IMR-90 (cell line): ENCODE results near the gene ADH1A. TPM values are rescaled to one million over a fixed set of nuclear protein-coding genes. Genes with fewer than 3 reads are reported as not detected.

Source experiments
- ATAC-seq: fragments of 200-7000 bp; cut with Tn5 transposase; 2 replicates; pipeline ENCODE4 v1.9.1; 2020; ENCODE audit warnings: low read depth, mild to moderate bottlenecking, moderate library complexity
- BruUV-seq: library from RNA; stranded (reverse); fragments of 400-500 nt; replicated peaks from 2 replicates; lab custom pipeline; 2021; lab: Mats Ljungman, UMichigan
- CTCF ChIA-PET: fragments of 300-600 bp; formaldehyde crosslinking; extraction: SDS; loops from one replicate; lab custom pipeline; 2021; ENCODE audit warnings: antibody characterized with exemption; lab: Yijun Ruan, JAX
- POLR2A ChIA-PET: fragments of 300-600 bp; sonication (Branson Sonifier 250); formaldehyde crosslinking; loops from one replicate; lab custom pipeline; 2022; ENCODE audit warnings: antibody characterized with exemption; ENCODE audit not compliant: unreplicated experiment; lab: Charles Lee
- DNase-seq: peaks from one replicate; pipeline ENCODE4 v3.0.0; 2013
- H2AFZ ChIP-seq: replicated peaks from 2 replicates; pipeline ENCODE3; 2013; ENCODE audit warnings: low read length, mild to moderate bottlenecking; ENCODE audit not compliant: poor library complexity
- H2AK5ac ChIP-seq: 2 replicates; pipeline ENCODE4 v1.6.1; 2013; ENCODE audit warnings: low read depth, low read length, inconsistent platforms
- H2AK9ac ChIP-seq: replicated peaks from 2 replicates; pipeline ENCODE3; 2013; ENCODE audit warnings: mild to moderate bottlenecking, low read depth, low read length, moderate library complexity; ENCODE audit not compliant: poor library complexity
- H2BK120ac ChIP-seq: 2 replicates; pipeline ENCODE4 v1.6.1; 2013; ENCODE audit warnings: low read depth, low read length, inconsistent platforms
- H2BK15ac ChIP-seq: 3 replicates; pipeline ENCODE4 v1.6.1; 2013; ENCODE audit warnings: low read depth, low read length, inconsistent platforms
- H2BK20ac ChIP-seq: 2 replicates; pipeline ENCODE4 v1.6.1; 2013; ENCODE audit warnings: low read depth, mild to moderate bottlenecking, inconsistent platforms, low read length, moderate library complexity
- H2BK5ac ChIP-seq: 2 replicates; pipeline ENCODE4 v1.6.1; 2013; ENCODE audit warnings: mild to moderate bottlenecking, low read depth, low read length, inconsistent platforms; ENCODE audit not compliant: poor library complexity, severe bottlenecking
- H3K14ac ChIP-seq: replicated peaks from 2 replicates; pipeline ENCODE4 v1.6.1; 2013; ENCODE audit warnings: low read depth, low read length, inconsistent platforms
- H3K18ac ChIP-seq: 2 replicates; pipeline ENCODE4 v1.6.1; 2013; ENCODE audit warnings: low read depth, low read length, control low read depth
- H3K23ac ChIP-seq: 2 replicates; pipeline ENCODE4 v1.6.1; 2013; ENCODE audit warnings: low read depth, low read length, inconsistent platforms
- H3K27ac ChIP-seq: 2 replicates; pipeline ENCODE4 v1.5.1; 2013; ENCODE audit warnings: mild to moderate bottlenecking, control low read depth, low read length; ENCODE audit not compliant: insufficient read depth
- H3K27me3 ChIP-seq: 2 replicates; pipeline ENCODE4 v1.6.1; 2013; ENCODE audit warnings: low read length; ENCODE audit not compliant: control insufficient read depth, insufficient read depth
- H3K36me3 ChIP-seq: 2 replicates; pipeline ENCODE4 v1.6.1; 2013; ENCODE audit warnings: low read length, mixed read lengths; ENCODE audit not compliant: control insufficient read depth, insufficient read depth
- H3K4ac ChIP-seq: 2 replicates; pipeline ENCODE4 v1.6.1; 2013; ENCODE audit warnings: low read depth, low read length, inconsistent platforms
- H3K4me1 ChIP-seq: 2 replicates; pipeline ENCODE4 v1.6.1; 2013; ENCODE audit warnings: low read length, mixed read lengths; ENCODE audit not compliant: control insufficient read depth, insufficient read depth
- H3K4me2 ChIP-seq: 2 replicates; pipeline ENCODE4 v1.6.1; 2013; ENCODE audit warnings: low read depth, mild to moderate bottlenecking, control low read depth, low read length, moderate library complexity
- H3K4me3 ChIP-seq: 2 replicates; pipeline ENCODE4 v1.5.1; 2013; ENCODE audit warnings: low read depth, mild to moderate bottlenecking, control low read depth, low read length, moderate library complexity; ENCODE audit not compliant: insufficient read depth
- H3K56ac ChIP-seq: 2 replicates; pipeline ENCODE4 v1.6.1; 2013; ENCODE audit warnings: low read length, inconsistent platforms; ENCODE audit not compliant: insufficient read depth; ENCODE audit errors: extremely low read depth
- H3K79me1 ChIP-seq, 2 experiments: 2 replicates each; pipeline ENCODE4 v1.6.1; 2013; ENCODE audit warnings: low read length in 2 of 2, inconsistent platforms in 1 of 2, low read depth in 1 of 2
- H3K9ac ChIP-seq: 2 replicates; pipeline ENCODE4 v1.6.1; 2013; ENCODE audit warnings: low read depth, low read length, control low read depth
- H3K9me1 ChIP-seq: 2 replicates; pipeline ENCODE4 v1.6.1; 2013; ENCODE audit warnings: low read length, inconsistent platforms; ENCODE audit not compliant: insufficient read depth
- H3K9me3 ChIP-seq: 2 replicates; pipeline ENCODE4 v1.6.1; 2013; ENCODE audit warnings: low read length; ENCODE audit not compliant: control insufficient read depth, insufficient read depth
- H4K20me1 ChIP-seq: 2 replicates; pipeline ENCODE4 v1.6.1; 2013; ENCODE audit warnings: low read length, inconsistent platforms; ENCODE audit not compliant: insufficient read depth
- H4K5ac ChIP-seq: 2 replicates; pipeline ENCODE4 v1.6.1; 2013; ENCODE audit warnings: mild to moderate bottlenecking, low read depth, low read length, control low read depth
- H4K8ac ChIP-seq, 2 experiments: 2 replicates each; pipeline ENCODE4 v1.6.1; 2013; ENCODE audit warnings: low read depth in 2 of 2, low read length in 2 of 2, control low read depth in 1 of 2, inconsistent platforms in 1 of 2
- H4K91ac ChIP-seq: 2 replicates; pipeline ENCODE4 v1.6.1; 2013; ENCODE audit warnings: low read depth, low read length, inconsistent platforms; ENCODE audit not compliant: insufficient read depth
- BHLHE40 ChIP-seq: fragments of 150-350 bp; IDR thresholded peaks from 2 replicates; pipeline ENCODE4 v1.6.1; 2016; ENCODE audit warnings: mild to moderate bottlenecking, low read depth, low read length
- NFE2L2 ChIP-seq: fragments of 150-350 bp; IDR thresholded peaks from 2 replicates; pipeline ENCODE4 v1.6.1; 2016; ENCODE audit warnings: low read depth, mild to moderate bottlenecking, low read length
- POLR2A ChIP-seq: IDR thresholded peaks from 2 replicates; pipeline ENCODE4 v1.6.1; 2012; ENCODE audit warnings: mild to moderate bottlenecking, low read depth, low read length
- RAD21 ChIP-seq: IDR thresholded peaks from 2 replicates; pipeline ENCODE4 v1.6.1; 2012; ENCODE audit warnings: low read length, improper control_type of control experiment
- SMC3 ChIP-seq: fragments of 150-350 bp; IDR thresholded peaks from 2 replicates; pipeline ENCODE4 v1.6.1; 2016; ENCODE audit warnings: low read depth, mild to moderate bottlenecking, antibody characterized with exemption, low read length, moderate library complexity
- WGBS, 2 experiments: methylation state at CpG; one replicate each; pipeline versions ENCODE4 v1.1.5 to v1.1.7; 2013; ENCODE audit warnings: missing lambda C conversion rate in 2 of 2; ENCODE audit not compliant: insufficient read length in 1 of 2; ENCODE audit errors: extremely low coverage in 2 of 2; 5-methylcytosine and 5-hydroxymethylcytosine counted together
- dilution Hi-C: fragments of 300-500 bp; cut with HindIII; formaldehyde crosslinking; loops from one replicate; pipeline ENCODE4 v1.14.3; 2018; ENCODE audit warnings: low sequenced_read_pairs; ENCODE audit not compliant: unreplicated experiment
- in situ Hi-C: fragments of 300-500 bp; cut with MboI; formaldehyde crosslinking; loops from 3 replicates; pipeline ENCODE4 v1.14.3; 2019; ENCODE audit warnings: low sequenced_read_pairs, inconsistent platforms, mixed read lengths
- intact Hi-C: fragments of 100-400 bp; cut with micrococcal nuclease; formaldehyde crosslinking; loops from 2 replicates; pipeline ENCODE4 v1.10.0; 2022
- polyA plus RNA-seq, 3 experiments: library from polyadenylated mRNA; depleted of rRNA; stranded (reverse); fragments of >200 nt; gene quantifications; 2 replicates each; pipeline ENCODE4 v1.2.3, GENCODE V29; 2012; ENCODE audit warnings: low replicate concordance in 1 of 3
- total RNA-seq: library from RNA; depleted of rRNA; stranded (reverse); fragments of >200 nt; gene quantifications from 2 replicates; pipeline ENCODE4 v1.2.3, GENCODE V29; 2012

Gene ADH1A
- total and polyA plus RNA-seq, 2 of the 4 experiments (the other 2 are of a cell fraction) = not detected

DNA sequence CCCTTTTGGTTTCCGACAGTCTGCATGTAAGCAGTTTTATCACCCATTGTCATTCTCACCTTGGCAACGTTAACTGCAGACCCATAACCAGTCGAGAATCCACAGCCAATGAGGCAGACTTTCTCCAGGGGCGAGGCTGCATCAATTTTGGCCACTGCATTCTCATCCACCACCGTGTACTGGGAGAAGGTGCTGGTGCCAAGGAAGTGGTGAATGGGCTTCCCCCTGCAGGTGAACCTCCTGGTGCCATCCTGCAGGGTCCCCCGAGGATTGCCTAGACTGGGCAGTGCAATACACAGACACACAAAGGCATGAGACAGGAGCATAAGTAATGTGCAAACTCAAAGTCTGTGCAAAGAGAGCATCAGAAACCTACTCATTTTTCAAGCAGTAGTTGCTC, 25.1 kb upstream of the ADH1A start:
- DNase-seq (no peak), ATAC-seq (no peak)
- no peaks in the 10 kb centered on the region for H3K27me3 ChIP-seq
- H3K23ac ChIP-seq = no peak overlapping the region
- WGBS, 2 experiments = 72% methylated on average over 2 of the region's 6 CpGs; no CpG with 5 or more reads in 1 of the 2 experiments
- POLR2A ChIA-PET = no interaction called here
- H3K4ac ChIP-seq = no peak overlapping the region
- TF ChIP-seq NFE2L2 = no peak
- no peak for TF ChIP-seq POLR2A
- TF ChIP-seq BHLHE40 = no peak
- no peak for TF ChIP-seq SMC3
- no peak for TF ChIP-seq RAD21
- no peak overlapping the region for H3K9ac ChIP-seq
- in situ Hi-C loops = no loop called here
- H3K36me3 ChIP-seq = peaks cover 22% of the 10 kb centered on the region; the same call in 1 of the 2 replicates
- BruUV-seq = no TSS peak
- H2AFZ ChIP-seq = no peak overlapping the region
- H3K9me1 ChIP-seq = no peaks in the 10 kb centered on the region
- no peak overlapping the region for H3K14ac ChIP-seq
- H3K9me3 ChIP-seq = no peaks in the 10 kb centered on the region
- no peak overlapping the region; the same call in 2 of the 3 replicates for H2BK15ac ChIP-seq
- H2AK5ac ChIP-seq = no peak overlapping the region
- H3K4me1 ChIP-seq = no peaks in the 10 kb centered on the region
- CTCF ChIA-PET = no interaction called here
- H3K79me1 ChIP-seq = no peaks in the 10 kb centered on the region
- no peak overlapping the region for H2BK120ac ChIP-seq
- no peak overlapping the region for H3K56ac ChIP-seq
- no peak overlapping the region for H2AK9ac ChIP-seq
- no peak overlapping the region for H2BK5ac ChIP-seq
- dilution Hi-C loops = no loop called here
- H3K4me3 ChIP-seq = no peak overlapping the region
- no peak overlapping the region for H3K18ac ChIP-seq
- H4K20me1 ChIP-seq = no peaks in the 10 kb centered on the region
- no peak overlapping the region for H2BK20ac ChIP-seq
- H4K91ac ChIP-seq = no peak overlapping the region
- H4K8ac ChIP-seq = no peak overlapping the region
- H4K5ac ChIP-seq = no peak overlapping the region; the same call in 1 of the 2 replicates
- no peak overlapping the region for H3K4me2 ChIP-seq
- no peak overlapping the region for H3K27ac ChIP-seq
- intact Hi-C loops = no loop called here
